Panc1 (cell line): ENCODE measurements around the gene DNAJC30. TPM values are rescaled to one million over a fixed set of nuclear protein-coding genes. Genes with fewer than 3 reads are reported as not detected.

Source experiments
- ATAC-seq: fragments of 200-7000 bp; cut with Tn5 transposase; 2 replicates; pipeline ENCODE4 v1.9.1; 2020; ENCODE audit warnings: mild to moderate bottlenecking, moderate library complexity
- BruUV-seq: library from RNA; stranded (reverse); fragments of 400-500 nt; replicated peaks from 2 replicates; lab custom pipeline; 2021; lab: Mats Ljungman, UMichigan
- CTCF ChIA-PET: fragments of 300-600 bp; sonication (Branson Sonifier 250); formaldehyde crosslinking; loops from one replicate; lab custom pipeline; 2022; ENCODE audit warnings: antibody characterized with exemption; lab: Charles Lee
- POLR2A ChIA-PET: fragments of 300-600 bp; sonication (Branson Sonifier 250); formaldehyde crosslinking; loops from one replicate; lab custom pipeline; 2022; ENCODE audit warnings: antibody characterized with exemption; lab: Charles Lee
- DNase-seq: peaks from one replicate; pipeline ENCODE4 v3.0.0-alpha.2; 2010; ENCODE audit warnings: low read depth, low spot score
- H3K27ac ChIP-seq: 2 replicates; pipeline ENCODE4 v1.5.1; 2011; ENCODE audit warnings: mild to moderate bottlenecking, low read length, inconsistent platforms
- H3K27me3 ChIP-seq: fragments of 200-500 bp; sonication (Bioruptor generic); 2 replicates; pipeline ENCODE4 v1.6.0; 2014; ENCODE audit warnings: low read length, inconsistent platforms; ENCODE audit not compliant: control insufficient read depth, insufficient read depth
- H3K36me3 ChIP-seq: fragments of 200-500 bp; sonication (Bioruptor generic); 2 replicates; pipeline ENCODE4 v1.5.1; 2014; ENCODE audit warnings: inconsistent platforms, mild to moderate bottlenecking, low read length, moderate library complexity; ENCODE audit not compliant: control insufficient read depth, insufficient read depth
- H3K4me1 ChIP-seq: 2 replicates; pipeline ENCODE4 v1.5.1; 2011; ENCODE audit warnings: inconsistent platforms, mild to moderate bottlenecking, low read length, moderate library complexity; ENCODE audit not compliant: control insufficient read depth, insufficient read depth
- H3K4me3 ChIP-seq, 2 experiments: 2 replicates each; pipeline ENCODE4 v1.5.1; 2011 to 2012; ENCODE audit warnings: low read depth in 2 of 2, low read length in 2 of 2, mild to moderate bottlenecking in 2 of 2, inconsistent platforms in 1 of 2, moderate library complexity in 1 of 2
- H3K9me3 ChIP-seq: fragments of 200-500 bp; sonication (Bioruptor generic); 2 replicates; pipeline ENCODE4 v1.5.1; 2014; ENCODE audit warnings: low read depth, mild to moderate bottlenecking, inconsistent platforms, low read length, moderate library complexity; ENCODE audit not compliant: control insufficient read depth, insufficient read depth
- CTCF ChIP-seq: fragments of 450-650 bp; IDR thresholded peaks from 2 replicates; pipeline ENCODE4 v1.5.1; 2017; ENCODE audit warnings: mild to moderate bottlenecking
- POLR2AphosphoS5 ChIP-seq: IDR thresholded peaks from 2 replicates; pipeline ENCODE4 v1.6.1; 2012; ENCODE audit warnings: mild to moderate bottlenecking, low read depth, low read length, moderate library complexity
- REST ChIP-seq, 2 experiments: IDR thresholded peaks; 2 replicates each; pipeline ENCODE4 v1.6.1; 2011 to 2012; ENCODE audit warnings: low read depth in 2 of 2, control low read depth in 1 of 2, low read length in 1 of 2, mild to moderate bottlenecking in 1 of 2, moderate library complexity in 1 of 2; ENCODE audit not compliant: insufficient read depth in 1 of 2
- SIN3A ChIP-seq: IDR thresholded peaks from 2 replicates; pipeline ENCODE4 v1.6.1; 2012; ENCODE audit warnings: low read depth, mild to moderate bottlenecking, low read length, moderate library complexity, borderline replicate concordance; ENCODE audit not compliant: insufficient read depth
- TCF7L2 ChIP-seq: IDR thresholded peaks from 2 replicates; pipeline ENCODE4 v1.6.1; 2011; ENCODE audit warnings: mild to moderate bottlenecking, low read depth, low read length, inconsistent platforms
- in situ Hi-C: cut with HindIII; loops from 2 replicates; pipeline ENCODE4 v1.10.0; 2016; ENCODE audit warnings: low sequenced_read_pairs, low pct_unique_long_range_greater_than_20kb
- intact Hi-C: fragments of 100-400 bp; cut with micrococcal nuclease; formaldehyde crosslinking; loops from one replicate; pipeline ENCODE4 v1.10.0; 2022; ENCODE audit not compliant: unreplicated experiment
- total RNA-seq: library from RNA; stranded (reverse); gene quantifications from one replicate; pipeline ENCODE4 v1.2.1, GENCODE V29; 2021; ENCODE audit not compliant: unreplicated experiment

DNAJC30 gene
- total RNA-seq, 1 experiment from 2014 or later, result 11.1 TPM

- TF ChIP-seq SIN3A (no peak), POLR2AphosphoS5 (no peak), TCF7L2 (no peak), CTCF (no peak), REST (IDR thresholded peaks at IDR 0.05; ENCODE audit: insufficient read depth in 1 of 2, low read depth in 2 of 2, low read length in 1 of 2) (no peak)
- ChIA-PET POLR2A (interaction anchor here (0.6 kb wide), 1 partner anchor 154 kb away, joined by 6 read pairs; no protein-coding TSS in a partner anchor), CTCF (no interaction called here)
- intact Hi-C loops (no loop called here), in situ Hi-C loops (no loop called here)
- Histone ChIP-seq H3K9me3 (no peaks in the 10 kb centered on the region), H3K4me3 (no peak overlapping the region), H3K4me1 (peaks cover 25% of the 10 kb centered on the region), H3K27ac (no peak overlapping the region; the same call in 1 of the 2 replicates), H3K27me3 (no peaks in the 10 kb centered on the region), H3K36me3 (no peaks in the 10 kb centered on the region; the same call in 1 of the 2 replicates)
- no TSS peak for BruUV-seq
- ATAC-seq, result no peak
- no peak for DNase-seq
Measured at GRCh38 chr7:73680501-73680900, 2.8 kb downstream of the DNAJC30 start.

GRCh38 chr7:73679709-73680108 is 3.5 kb downstream of the DNAJC30 start:
- CTCF ChIA-PET, result no interaction called here
- in situ Hi-C loops, result no loop called here

More at GRCh38 chr7:73679709-73680108, 3.5 kb downstream of the DNAJC30 start:
- Histone ChIP-seq H3K9me3 (no peaks in the 10 kb centered on the region), H3K4me3 (no peak overlapping the region), H3K4me1 (peaks cover 24% of the 10 kb centered on the region), H3K36me3 (no peaks in the 10 kb centered on the region; the same call in 1 of the 2 replicates), H3K27ac (peak overlapping the region; percentile 11; the same call in 1 of the 2 replicates), H3K27me3 (no peaks in the 10 kb centered on the region)
- ATAC-seq (no peak), DNase-seq (no peak)
- intact Hi-C loops, result no loop called here
- TF ChIP-seq POLR2AphosphoS5 (no peak), REST (IDR thresholded peaks at IDR 0.05; ENCODE audit: insufficient read depth in 1 of 2, low read depth in 2 of 2, low read length in 1 of 2) (no peak)
- no TSS peak for BruUV-seq
- POLR2A ChIA-PET, result no interaction called here
